Caco-2 (cell line): Measurements from ENCODE around the gene IP6K1. TPM values are rescaled to one million over a fixed set of nuclear protein-coding genes. Genes with fewer than 3 reads are reported as not detected.

ENCODE experiments used
- BruUV-seq: library from RNA; stranded (reverse); fragments of 400-500 nt; replicated peaks from 2 replicates; lab custom pipeline; 2021; lab: Mats Ljungman, UMichigan
- CTCF ChIA-PET: fragments of 300-600 bp; sonication (Branson Sonifier 250); formaldehyde crosslinking; loops from one replicate; lab custom pipeline; 2022; ENCODE audit warnings: antibody characterized with exemption; lab: Charles Lee
- POLR2A ChIA-PET: fragments of 300-600 bp; sonication (Branson Sonifier 250); formaldehyde crosslinking; loops from one replicate; lab custom pipeline; 2022; ENCODE audit warnings: antibody characterized with exemption; lab: Charles Lee
- DNase-seq, 2 experiments: peaks; one replicate each; pipeline versions ENCODE4 v3.0.0 to v3.0.0-alpha.2; 2020 to 2022
- H3K27me3 ChIP-seq: replicated peaks from 2 replicates; pipeline ENCODE4 v1.6.0; 2011; ENCODE audit warnings: low read length; ENCODE audit not compliant: control insufficient read depth, insufficient read depth
- H3K36me3 ChIP-seq: 2 replicates; pipeline ENCODE4 v1.5.1; 2011; ENCODE audit warnings: low read length; ENCODE audit not compliant: control insufficient read depth, insufficient read depth
- H3K4me1 ChIP-seq: fragments of 250-450 bp; sonication (Bioruptor Pico); 2 replicates; pipeline ENCODE4 v1.5.1; 2020; ENCODE audit warnings: mild to moderate bottlenecking
- H3K4me3 ChIP-seq: 2 replicates; pipeline ENCODE4 v1.5.1; 2011; ENCODE audit warnings: low read depth, mild to moderate bottlenecking, control low read depth, low read length
- H3K9me3 ChIP-seq: fragments of 250-450 bp; sonication (Bioruptor Pico); 2 replicates; pipeline ENCODE4 v1.5.1; 2020; ENCODE audit warnings: mild to moderate bottlenecking, moderate library complexity
- H3K27ac Mint-ChIP-seq: one replicate; pipeline ENCODE4 v1.8.0; 2022; ENCODE audit warnings: mixed read lengths; ENCODE audit not compliant: unreplicated experiment
- H3K27me3 Mint-ChIP-seq: one replicate; pipeline ENCODE4 v1.8.0; 2022; ENCODE audit warnings: mixed read lengths; ENCODE audit not compliant: insufficient read depth, unreplicated experiment
- H3K36me3 Mint-ChIP-seq: one replicate; pipeline ENCODE4 v1.8.0; 2022; ENCODE audit warnings: mild to moderate bottlenecking, mixed read lengths; ENCODE audit not compliant: insufficient read depth, unreplicated experiment
- H3K4me1 Mint-ChIP-seq: one replicate; pipeline ENCODE4 v1.8.0; 2022; ENCODE audit warnings: low read depth, mixed read lengths; ENCODE audit not compliant: unreplicated experiment
- H3K4me3 Mint-ChIP-seq: one replicate; pipeline ENCODE4 v1.8.0; 2022; ENCODE audit warnings: mild to moderate bottlenecking, moderate library complexity, mixed read lengths; ENCODE audit not compliant: unreplicated experiment
- H3K9me3 Mint-ChIP-seq: one replicate; pipeline ENCODE4 v1.8.0; 2022; ENCODE audit warnings: mixed read lengths; ENCODE audit not compliant: unreplicated experiment
- CTCF ChIP-seq, 2 experiments: fragments of 200-600 bp in 1 of 2; IDR thresholded peaks; 1 replicate in 1 of 2; 2 replicates in 1 of 2; pipeline versions ENCODE4 v1.5.1 to v1.8.0; 2011 to 2022; ENCODE audit warnings: antibody characterized with exemption in 1 of 2, control low read depth in 1 of 2, inconsistent platforms in 1 of 2, low read depth in 1 of 2, low read length in 1 of 2, mild to moderate bottlenecking in 1 of 2, moderate library complexity in 1 of 2; ENCODE audit not compliant: insufficient read depth in 1 of 2, severe bottlenecking in 1 of 2, unreplicated experiment in 1 of 2
- intact Hi-C: fragments of 100-400 bp; cut with micrococcal nuclease; formaldehyde crosslinking; loops from one replicate; pipeline ENCODE4 v1.10.0; 2022; ENCODE audit not compliant: unreplicated experiment
- total RNA-seq: library from RNA; stranded (reverse); gene quantifications from 2 replicates; pipeline ENCODE4 v1.2.3, GENCODE V29; 2022

Gene IP6K1
- total RNA-seq, 1 experiment from 2014 or later: 35.5 TPM

GRCh38 chr3:49802719-49803464 is 16.6 kb upstream of the IP6K1 start, which contains the start of gene INKA1:
INKA1 (plus strand) TSS chr3:49803261; CDS start chr3:49803393, 132 bp downstream.
- no peaks in the 10 kb centered on the region for H3K36me3 ChIP-seq
- peaks cover 2% of the 10 kb centered on the region for H3K27me3 Mint-ChIP-seq
- H3K27ac Mint-ChIP-seq: peak within 1 kb of the TSS; percentile 71
- peaks cover 5% of the 10 kb centered on the region for H3K36me3 Mint-ChIP-seq
- H3K4me1 ChIP-seq: no peaks in the 10 kb centered on the region
- no peaks in the 10 kb centered on the region for H3K9me3 ChIP-seq
- H3K9me3 Mint-ChIP-seq: no peaks in the 10 kb centered on the region
- TF ChIP-seq CTCF (IDR thresholded peaks at IDR 0.05; ENCODE audit: insufficient read depth in 1 of 2, low read depth in 1 of 2, low read length in 1 of 2, severe bottlenecking in 1 of 2, unreplicated experiment in 1 of 2): peak; percentile 78 to 88
- peak within 1 kb of the TSS; percentile 91 for H3K4me3 Mint-ChIP-seq
- intact Hi-C loops: loop anchor here (1.0 to 2.0 kb wide), 3 partner anchors 16 to 103 kb away; partner anchors contain the start of gene IP6K1
- H3K4me1 Mint-ChIP-seq: peaks cover 16% of the 10 kb centered on the region
- DNase-seq: peak; percentile 82 to 89
- no peaks in the 10 kb centered on the region for H3K27me3 ChIP-seq
- CTCF ChIA-PET: interaction anchor here (0.6 to 2.6 kb wide), 18 partner anchors 11 to 796 kb away, joined by 3 to 24 read pairs (median 5); partner anchors contain the start of genes AMIGO3, IP6K1, MON1A and MST1R
- POLR2A ChIA-PET: interaction anchor here (0.6 kb wide), 2 partner anchors 138 to 1460 kb away, joined by 3 to 7 read pairs; no protein-coding TSS in a partner anchor
- H3K4me3 ChIP-seq: peak within 1 kb of the TSS; percentile 74
- BruUV-seq: no TSS peak

- Histone ChIP-seq H3K9me3 (no peaks in the 10 kb centered on the region), H3K27me3 (no peaks in the 10 kb centered on the region), H3K4me1 (no peaks in the 10 kb centered on the region), H3K36me3 (no peaks in the 10 kb centered on the region), H3K4me3 (no peak overlapping the region)
- TF ChIP-seq CTCF (IDR thresholded peaks at IDR 0.05; ENCODE audit: insufficient read depth in 1 of 2, low read depth in 1 of 2, low read length in 1 of 2, severe bottlenecking in 1 of 2, unreplicated experiment in 1 of 2): no peak
- H3K4me3 Mint-ChIP-seq: no peak overlapping the region
- ChIA-PET POLR2A (interaction anchor here (0.6 kb wide), 1 partner anchor 82 kb away, joined by 4 read pairs; the partner anchor contains the start of gene AMIGO3), CTCF (no interaction called here)
- intact Hi-C loops: no loop called here
- no peak for DNase-seq
- peaks cover 16% of the 10 kb centered on the region for H3K4me1 Mint-ChIP-seq
- H3K27ac Mint-ChIP-seq: no peak overlapping the region
- no peaks in the 10 kb centered on the region for H3K9me3 Mint-ChIP-seq
- H3K36me3 Mint-ChIP-seq: peaks cover 5% of the 10 kb centered on the region
- H3K27me3 Mint-ChIP-seq: peaks cover 2% of the 10 kb centered on the region
- BruUV-seq: no TSS peak
Observed at GRCh38 chr3:49801160-49801559, 14.8 kb upstream of the IP6K1 start.

- H3K27ac Mint-ChIP-seq: no peak within 1 kb of the TSS
- POLR2A ChIA-PET: no interaction called here
Observed at GRCh38 chr3:49799761-49800160, 13.4 kb upstream of the IP6K1 start, which contains the start of gene CDHR4. CDHR4 (minus strand) TSS chr3:49799873; CDS start chr3:49799812, 61 bp downstream.

More at GRCh38 chr3:49799761-49800160, 13.4 kb upstream of the IP6K1 start, which contains the start of gene CDHR4:
- Histone ChIP-seq H3K9me3 (no peaks in the 10 kb centered on the region), H3K4me1 (no peaks in the 10 kb centered on the region), H3K27me3 (no peaks in the 10 kb centered on the region), H3K4me3 (no peak within 1 kb of the TSS), H3K36me3 (no peaks in the 10 kb centered on the region)
- no peaks in the 10 kb centered on the region for H3K9me3 Mint-ChIP-seq
- H3K4me3 Mint-ChIP-seq: no peak within 1 kb of the TSS
- BruUV-seq: no TSS peak
- intact Hi-C loops: no loop called here
- H3K36me3 Mint-ChIP-seq: peaks cover 5% of the 10 kb centered on the region
- TF ChIP-seq CTCF (IDR thresholded peaks at IDR 0.05; ENCODE audit: insufficient read depth in 1 of 2, low read depth in 1 of 2, low read length in 1 of 2, severe bottlenecking in 1 of 2, unreplicated experiment in 1 of 2): no peak
- H3K27me3 Mint-ChIP-seq: peaks cover 2% of the 10 kb centered on the region
- CTCF ChIA-PET: interaction anchor here (1.0 kb wide), 1 partner anchor 39 kb away, joined by 3 read pairs; no protein-coding TSS in a partner anchor
- no peak for DNase-seq
- peaks cover 16% of the 10 kb centered on the region for H3K4me1 Mint-ChIP-seq
